HG03571 (cell line): ENCODE results near the gene RC3H1.
"Not testable (repeated sequence)": the region's sequence is repeated elsewhere in the genome, so short reads cannot be mapped to it uniquely, and the experiment has no call there.

ENCODE experiments used
- ATAC-seq: cut with Tn5 transposase; IDR thresholded peaks from one replicate; pipeline ENCODE4 v1.9.1; 2021; ENCODE audit not compliant: unreplicated experiment

Gene RC3H1

DNA sequence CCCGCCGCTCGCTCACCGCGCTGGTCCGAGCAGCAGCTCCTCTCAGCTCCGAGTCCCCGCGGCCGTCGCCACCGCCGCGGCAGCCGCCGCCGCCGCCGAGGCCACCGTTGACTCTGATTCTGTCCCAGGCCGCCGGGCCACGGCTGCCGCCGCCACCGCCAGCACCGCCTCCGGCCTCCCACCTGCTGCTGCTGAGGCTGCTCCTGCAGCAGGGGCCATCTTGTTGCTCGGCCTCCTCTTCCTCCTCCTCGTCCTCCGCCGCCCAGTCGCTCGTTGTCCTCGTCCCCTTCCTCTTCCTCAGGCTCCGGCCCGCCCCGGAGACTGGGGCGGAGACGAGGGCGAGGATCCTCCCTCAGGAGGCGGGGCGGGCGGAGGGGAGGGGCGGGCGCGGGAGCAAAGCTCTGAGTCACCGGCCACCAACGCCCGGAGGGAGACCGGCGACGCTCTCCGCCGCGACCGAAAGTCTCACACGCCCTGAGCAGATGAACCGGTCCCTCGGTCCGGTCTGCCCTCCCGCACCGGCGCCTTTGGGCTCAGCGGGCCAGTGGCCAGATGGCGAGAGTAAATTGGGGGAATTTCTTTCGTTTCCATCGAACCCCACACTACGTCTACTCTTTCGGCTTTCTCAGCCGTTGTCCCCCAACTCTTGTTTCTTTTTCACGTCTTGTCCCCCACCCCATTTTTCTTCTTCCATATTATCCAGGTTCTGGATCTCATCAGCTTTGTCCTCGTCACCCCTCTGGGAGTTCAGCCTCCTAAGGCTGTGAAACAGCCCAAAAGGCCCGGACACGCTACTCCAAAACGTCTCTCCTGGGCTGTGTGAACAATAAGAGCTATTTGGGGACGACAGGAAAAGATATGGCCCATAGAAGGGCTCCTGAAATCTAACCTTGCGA, at the start of gene RC3H1:
TSS of gene RC3H1 (minus strand) at position 278 of the 896 bp plus-strand sequence. CDS start 29,372 bp downstream, outside the sequence.
- peak; percentile 90 for ATAC-seq

DNA sequence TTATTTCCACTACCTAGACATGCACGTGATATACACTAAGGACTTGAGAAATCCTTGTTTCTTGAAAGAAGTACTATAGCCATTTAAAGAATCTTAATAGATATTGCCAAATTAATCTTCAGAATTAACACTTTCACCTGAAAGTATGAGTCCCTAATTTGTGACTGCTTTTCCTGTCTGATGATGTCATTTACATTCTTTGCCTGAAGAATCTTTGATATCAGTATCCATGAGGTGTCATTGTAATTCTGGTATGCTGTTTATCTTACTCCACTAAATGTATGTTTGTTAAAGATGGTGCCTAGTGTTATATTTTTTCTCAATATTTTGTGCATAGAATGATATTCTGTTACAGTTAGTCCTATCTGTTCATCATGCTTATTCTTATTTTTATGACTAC, 48.5 kb upstream of the RC3H1 start:
- no peak for ATAC-seq

DNA sequence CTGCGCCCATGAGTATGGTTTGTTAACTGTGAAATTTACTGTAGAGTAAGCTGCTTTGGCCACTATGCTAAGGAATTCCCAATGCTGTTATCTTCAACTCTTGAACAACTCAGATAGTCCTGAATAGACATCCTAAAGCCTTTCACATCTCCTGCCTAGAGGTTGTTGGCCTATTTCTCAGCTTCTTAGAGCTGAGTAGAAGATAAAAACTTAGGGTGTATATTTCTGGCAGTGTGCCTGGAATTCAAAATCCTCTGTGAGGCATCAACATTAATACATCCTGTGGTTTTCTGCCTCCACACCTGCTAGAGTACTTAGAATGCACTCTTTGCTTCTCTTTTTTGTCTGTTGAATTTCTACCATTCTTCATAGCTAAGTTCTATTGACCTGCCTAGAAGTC, 45.8 kb upstream of the RC3H1 start:
- no peak for ATAC-seq

- no peak for ATAC-seq
These were observed 37.9 kb upstream of the RC3H1 start for GRCh38 chr1:174060090-174060489.

DNA sequence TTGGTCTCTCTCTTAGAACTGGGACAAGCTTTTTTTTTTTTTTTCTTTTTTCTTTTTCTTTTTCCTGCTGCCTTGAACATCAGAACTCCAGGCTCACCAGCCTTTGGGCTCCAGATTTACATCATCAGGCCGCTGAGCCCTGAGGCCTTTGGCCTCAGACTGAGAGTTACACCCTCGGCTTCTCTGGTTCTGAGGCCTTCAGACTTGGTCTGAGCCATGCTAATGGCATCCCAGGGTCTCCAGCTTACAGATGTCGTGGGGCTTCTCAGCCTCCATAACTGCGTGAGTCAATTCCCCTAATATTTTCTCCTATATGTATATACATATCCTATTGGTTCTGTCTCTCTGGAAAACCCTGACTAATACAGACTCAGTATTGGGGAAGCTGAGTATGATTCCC, 36.5 kb upstream of the RC3H1 start:
- no peak for ATAC-seq

- ATAC-seq: not testable (repeated sequence)
These were observed 34.5 kb upstream of the RC3H1 start for GRCh38 chr1:174056609-174057008.

- not testable (repeated sequence) for ATAC-seq
These were observed 33.6 kb upstream of the RC3H1 start for GRCh38 chr1:174055797-174056196.

DNA sequence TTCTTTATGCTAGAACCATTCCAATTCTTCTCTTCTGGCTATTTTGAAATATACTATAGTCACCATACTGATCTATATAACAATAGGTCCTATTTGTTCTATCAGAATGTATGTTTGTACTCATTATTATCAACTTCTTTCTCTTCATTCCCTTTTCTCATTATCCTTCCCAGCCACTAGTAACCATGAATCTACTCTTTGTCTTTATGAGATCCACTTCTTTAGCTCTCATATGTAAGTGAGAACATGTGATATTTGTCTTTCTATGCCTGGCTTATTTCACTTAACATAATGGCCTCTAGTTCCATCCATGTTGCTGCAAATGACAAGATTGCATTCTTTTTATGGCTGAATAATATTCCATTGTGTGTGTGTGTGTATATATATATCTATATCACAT, 31.7 kb upstream of the RC3H1 start:
- no peak for ATAC-seq

DNA sequence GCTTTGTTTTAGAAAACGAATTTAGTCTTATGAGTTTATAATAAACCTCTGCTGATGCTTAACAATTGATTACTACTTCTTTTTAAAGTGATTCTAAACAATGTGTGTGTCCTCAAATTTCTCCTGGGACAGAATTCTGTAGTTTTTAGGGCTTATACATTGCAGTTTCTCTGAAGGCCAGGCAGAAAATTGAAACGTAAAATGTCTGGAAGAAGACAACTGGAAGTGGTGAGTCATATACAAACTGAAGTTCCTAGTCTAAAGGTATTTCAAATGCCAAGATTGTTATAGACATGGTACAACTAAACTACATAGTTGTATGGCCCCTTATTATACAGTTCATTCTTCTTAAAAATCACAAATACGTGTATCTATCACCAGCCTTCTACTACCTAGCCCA, 30.5 kb upstream of the RC3H1 start:
- ATAC-seq: no peak

- no peak for ATAC-seq
These were observed 29.8 kb upstream of the RC3H1 start for GRCh38 chr1:174051956-174052355.

GRCh38 chr1:174049514-174049913, 27.4 kb upstream of the RC3H1 start:
- no peak for ATAC-seq

- no peak for ATAC-seq
These were observed 22.5 kb upstream of the RC3H1 start for GRCh38 chr1:174044418-174045222.

- not testable (repeated sequence) for ATAC-seq
These were observed 20.4 kb upstream of the RC3H1 start for GRCh38 chr1:174042509-174042908.

DNA sequence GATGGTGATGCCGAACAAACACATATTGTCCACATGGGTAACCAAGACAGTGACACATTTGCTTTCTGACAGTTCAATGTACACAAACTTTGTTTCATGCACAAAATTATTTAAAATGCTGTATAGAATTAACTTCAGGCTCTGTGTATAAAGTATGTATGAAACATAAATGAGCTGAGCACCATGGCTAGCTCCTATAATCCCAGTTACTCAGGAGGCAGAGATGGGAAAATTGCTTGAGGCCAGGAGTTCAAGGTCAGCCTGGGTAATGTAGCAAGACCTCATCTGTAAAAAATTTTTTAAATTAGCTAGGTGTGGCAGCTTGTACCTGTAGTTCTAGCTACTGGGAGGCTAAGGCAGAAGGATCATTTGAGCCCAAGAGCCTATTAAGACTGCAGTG, 19.2 kb upstream of the RC3H1 start:
- ATAC-seq: no peak

DNA sequence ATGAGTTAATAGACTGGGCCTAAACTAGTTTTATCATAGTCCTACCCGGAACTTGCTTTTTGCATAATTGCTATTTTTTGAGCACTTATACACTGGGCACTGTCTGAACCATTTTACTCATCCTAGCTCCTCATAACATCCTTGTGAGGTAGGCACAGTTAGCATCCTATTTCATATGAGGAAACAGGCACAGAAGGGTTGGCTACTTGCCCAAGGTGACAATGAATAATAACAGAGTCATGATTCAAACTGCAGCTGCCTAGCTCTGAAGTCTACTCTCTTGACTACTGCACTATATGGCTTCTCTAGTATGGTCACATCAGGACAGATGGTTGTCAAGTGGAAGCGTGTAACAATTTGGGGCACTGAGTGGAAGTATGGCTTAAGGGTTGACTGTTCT, 18.2 kb upstream of the RC3H1 start:
- no peak for ATAC-seq

DNA sequence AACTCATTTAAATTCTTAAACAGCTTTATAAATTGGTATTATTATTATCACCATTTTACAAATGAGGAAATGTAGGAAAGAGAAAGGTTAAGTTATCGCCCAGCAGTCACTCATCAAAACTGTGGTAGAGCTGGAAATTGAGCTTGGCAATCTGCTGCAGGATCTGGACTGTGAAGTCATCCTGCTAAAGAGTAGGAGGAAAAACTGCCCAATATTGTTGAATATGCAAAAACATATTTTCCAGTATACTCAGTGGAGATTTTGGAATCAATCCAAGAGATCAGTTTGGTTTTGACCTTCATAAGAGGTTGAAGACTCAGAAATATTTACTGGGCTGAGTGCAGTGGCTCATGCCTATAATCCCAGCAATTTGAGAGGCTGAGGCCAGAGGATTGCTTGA, 16.9 kb upstream of the RC3H1 start:
- ATAC-seq: no peak

GRCh38 chr1:174036798-174037197, 14.6 kb upstream of the RC3H1 start:
- no peak for ATAC-seq

- ATAC-seq: no peak
These were observed 14.0 kb upstream of the RC3H1 start for GRCh38 chr1:174036204-174036603.

DNA sequence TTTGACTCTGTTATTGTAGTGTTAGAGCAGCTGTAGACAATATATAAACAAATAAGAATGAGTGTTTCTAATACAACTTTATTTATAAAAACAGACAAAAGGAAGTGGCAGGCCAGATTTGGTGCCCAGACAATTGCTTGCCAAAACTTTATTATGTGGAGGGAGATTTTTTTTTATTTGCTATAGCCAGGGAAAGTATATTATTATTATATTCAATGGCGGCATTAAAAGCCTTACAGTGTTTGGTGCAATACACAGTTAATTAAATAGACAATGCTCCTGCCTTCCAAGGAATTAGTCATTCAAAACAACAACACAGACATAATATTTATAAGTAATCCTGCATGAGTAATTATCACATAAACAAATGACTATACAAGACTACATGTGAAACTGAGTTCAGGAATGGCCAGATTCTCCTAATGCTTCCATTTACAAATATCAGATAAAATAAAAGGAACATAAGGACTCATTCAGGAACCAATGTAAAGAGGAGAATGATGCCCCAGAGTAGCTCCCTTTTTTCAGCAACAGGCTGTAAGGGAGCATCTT, 10.6 kb upstream of the RC3H1 start:
- ATAC-seq: no peak

- ATAC-seq: no peak
These were observed 8.9 kb upstream of the RC3H1 start for GRCh38 chr1:174031099-174031498.

DNA sequence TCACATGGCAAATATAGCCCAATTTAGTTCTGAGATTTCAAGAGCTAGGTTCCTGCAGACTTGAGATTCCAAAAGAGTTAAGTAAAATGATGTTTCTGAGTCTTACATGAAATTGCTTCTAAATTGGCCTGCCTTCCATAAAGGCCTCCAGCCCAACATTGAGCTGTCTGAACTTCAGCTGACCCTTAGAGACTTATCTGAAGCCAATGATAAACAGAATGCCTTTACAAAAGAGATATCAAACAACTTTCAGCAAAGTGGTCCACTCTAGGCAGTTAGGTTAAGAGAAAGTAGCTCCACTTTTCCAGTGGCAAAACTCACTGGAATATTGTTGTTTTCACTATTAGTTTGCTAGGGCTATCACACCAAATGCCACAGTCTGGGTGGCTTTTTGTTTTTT, 6.3 kb upstream of the RC3H1 start:
- ATAC-seq: no peak

GRCh38 chr1:174023440-174023839, 1.3 kb upstream of the RC3H1 start:
- no peak for ATAC-seq
